ENCODE results near the gene TMEM190. TPM values are rescaled to one million over a fixed set of nuclear protein-coding genes. Genes with fewer than 3 reads are reported as not detected.

The TMEM190 gene
- polyA plus RNA-seq, 5 donors: 0.93 to 13.6 (median 6.6) TPM

DNA sequence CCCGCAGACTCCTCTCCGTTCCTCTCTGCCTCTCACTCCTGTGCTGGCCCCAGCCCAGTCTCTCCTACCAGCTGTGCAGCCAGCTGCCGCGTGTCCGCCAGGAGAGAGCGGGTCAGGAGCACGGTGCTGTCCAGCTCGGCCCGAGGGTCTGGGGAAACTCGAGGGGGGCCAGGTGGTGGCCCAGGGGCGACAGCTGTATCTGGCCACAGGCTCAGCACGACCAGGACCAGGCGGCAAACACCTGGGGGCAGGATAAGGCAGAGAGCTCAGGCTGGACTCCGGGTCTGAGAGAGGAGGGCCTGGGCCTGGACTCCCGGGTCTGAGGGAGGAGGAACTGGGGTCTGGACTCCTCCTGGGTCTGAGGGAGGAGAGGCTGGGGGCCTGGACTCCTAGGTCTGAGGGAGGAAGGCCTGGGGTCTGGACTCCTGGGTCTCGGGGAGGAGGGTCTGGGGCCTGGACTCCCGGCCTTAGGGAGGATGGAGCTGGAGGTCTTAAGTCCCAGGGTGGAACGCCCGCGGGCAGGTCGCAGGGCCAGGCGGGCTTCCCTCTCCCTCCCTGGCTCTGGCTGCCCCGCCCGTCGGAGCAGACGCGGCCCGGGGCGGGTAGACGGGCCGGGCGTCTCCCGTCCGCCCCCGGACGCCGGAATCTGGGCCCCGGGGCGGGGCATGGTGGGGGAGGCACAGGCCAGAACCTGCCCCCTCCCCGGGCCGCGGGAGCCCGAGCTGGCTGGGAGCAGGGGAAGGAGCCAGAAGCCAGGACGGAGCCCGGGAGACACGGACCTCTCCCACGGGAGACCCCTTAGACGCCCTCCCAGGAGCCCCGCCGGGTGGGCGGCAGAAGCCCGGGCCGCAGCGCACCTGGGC, 7.7 kb upstream of the TMEM190 start:
- DNase-seq: no peak

DNA sequence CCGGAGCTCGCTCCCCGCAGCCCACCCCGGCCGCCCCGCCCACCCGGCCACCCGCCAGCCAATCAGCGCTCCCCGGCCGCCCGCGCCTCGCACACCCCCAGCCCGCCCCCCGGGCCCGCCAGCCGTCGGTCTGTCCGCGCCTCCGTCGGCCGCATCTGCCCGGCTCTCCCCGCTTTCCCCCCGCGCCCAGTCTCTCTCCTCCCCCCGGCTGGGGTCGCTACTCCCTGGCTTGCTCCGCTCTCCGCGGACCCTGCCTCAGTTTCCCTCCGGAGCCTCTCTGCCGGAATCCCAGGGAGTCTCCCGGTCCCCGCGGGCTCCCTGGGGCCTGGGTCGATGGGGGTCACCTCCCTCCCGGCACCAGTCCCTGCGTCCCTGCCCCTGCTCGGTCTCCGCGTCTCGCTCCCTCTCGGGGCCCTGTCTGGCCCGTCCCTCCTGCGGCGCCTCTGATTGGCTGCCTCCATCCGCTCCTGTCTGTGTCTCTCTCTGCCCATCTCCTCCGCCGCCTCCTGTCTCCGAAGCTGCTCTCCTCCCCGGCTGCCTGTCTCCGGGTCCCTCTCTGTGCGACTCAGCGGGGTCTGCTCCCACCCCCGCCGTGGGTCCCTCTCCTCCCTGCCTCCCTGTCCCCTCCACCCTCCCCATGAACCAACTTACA, 6.8 kb upstream of the TMEM190 start:
- DNase-seq: no peak

DNA sequence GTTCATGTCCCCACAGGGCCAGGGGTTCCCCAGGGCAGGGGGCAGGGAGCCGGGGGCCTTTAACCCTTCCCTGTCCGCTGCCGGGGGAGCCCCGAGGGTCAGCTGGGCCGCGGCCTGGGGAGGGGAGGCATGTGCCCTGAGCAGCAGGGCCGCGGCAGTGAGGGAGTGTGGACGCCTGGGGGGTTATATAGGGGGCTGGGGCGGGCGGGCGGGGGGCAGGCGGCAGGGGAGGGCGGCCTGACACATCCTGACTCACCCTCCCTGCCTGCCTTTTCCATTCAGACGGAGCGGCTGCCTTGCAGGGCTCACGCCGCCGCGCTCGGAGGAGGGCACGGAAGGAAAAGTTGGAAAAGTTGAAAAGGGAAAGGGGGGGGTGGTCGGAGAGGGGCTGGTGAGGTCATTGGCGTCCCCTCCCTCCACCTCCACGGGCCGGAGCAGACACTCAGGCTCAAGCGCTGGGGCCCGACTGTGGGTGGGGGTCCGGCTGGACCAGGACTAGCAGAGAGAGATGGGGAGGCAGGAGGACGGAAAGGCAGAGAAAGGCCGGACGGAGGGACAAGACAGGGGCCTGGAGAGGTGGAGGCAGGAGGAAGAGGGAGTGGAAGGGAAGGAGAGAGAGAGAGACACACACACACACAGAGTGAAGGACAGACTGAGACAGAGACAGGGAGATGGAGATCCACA, 6.2 kb upstream of the TMEM190 start, which contains the start of gene IL11:
Gene IL11, minus strand, starts transcription at position 159 of the 684 bp plus-strand sequence. Its CDS starts 153 bp downstream, at position 6.
- no peak for DNase-seq

DNA sequence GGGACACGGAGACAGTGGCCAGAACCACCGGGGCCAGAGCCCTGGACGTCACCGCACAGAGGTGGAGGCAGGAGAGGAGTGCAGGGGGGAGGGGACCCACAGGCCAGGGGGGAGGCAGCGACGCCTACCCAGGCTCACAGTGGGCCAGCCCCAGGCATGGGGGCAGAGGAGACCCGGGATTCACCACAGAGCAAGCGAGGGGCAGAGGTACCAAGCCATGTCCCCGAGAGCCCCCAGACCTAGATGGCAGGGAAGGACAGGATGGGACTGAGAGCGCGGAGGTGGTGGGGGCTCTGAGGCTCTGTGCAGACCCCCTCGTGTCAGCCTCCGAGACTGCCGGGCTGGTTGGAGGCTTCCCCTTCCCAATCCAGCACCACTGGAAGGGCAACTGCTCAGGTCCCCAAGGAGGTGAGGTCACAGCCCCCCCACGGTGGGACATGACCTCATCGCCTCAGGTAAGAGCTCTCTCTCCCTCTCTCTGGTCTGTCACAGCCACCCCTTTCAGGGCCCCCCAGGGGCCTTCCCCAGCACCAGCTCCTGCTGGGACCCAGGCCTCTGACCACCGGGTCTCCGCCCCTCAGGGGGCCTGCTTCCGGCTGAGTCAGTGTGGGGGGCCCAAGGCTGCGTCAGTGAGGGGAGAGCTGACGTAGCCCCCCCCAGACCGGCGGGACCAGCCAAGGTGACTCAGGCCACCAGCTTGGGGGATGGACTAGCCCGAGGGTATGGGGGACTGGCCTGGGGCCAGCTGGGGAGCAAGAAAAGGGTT, 4.1 kb upstream of the TMEM190 start:
- DNase-seq: no peak

DNA sequence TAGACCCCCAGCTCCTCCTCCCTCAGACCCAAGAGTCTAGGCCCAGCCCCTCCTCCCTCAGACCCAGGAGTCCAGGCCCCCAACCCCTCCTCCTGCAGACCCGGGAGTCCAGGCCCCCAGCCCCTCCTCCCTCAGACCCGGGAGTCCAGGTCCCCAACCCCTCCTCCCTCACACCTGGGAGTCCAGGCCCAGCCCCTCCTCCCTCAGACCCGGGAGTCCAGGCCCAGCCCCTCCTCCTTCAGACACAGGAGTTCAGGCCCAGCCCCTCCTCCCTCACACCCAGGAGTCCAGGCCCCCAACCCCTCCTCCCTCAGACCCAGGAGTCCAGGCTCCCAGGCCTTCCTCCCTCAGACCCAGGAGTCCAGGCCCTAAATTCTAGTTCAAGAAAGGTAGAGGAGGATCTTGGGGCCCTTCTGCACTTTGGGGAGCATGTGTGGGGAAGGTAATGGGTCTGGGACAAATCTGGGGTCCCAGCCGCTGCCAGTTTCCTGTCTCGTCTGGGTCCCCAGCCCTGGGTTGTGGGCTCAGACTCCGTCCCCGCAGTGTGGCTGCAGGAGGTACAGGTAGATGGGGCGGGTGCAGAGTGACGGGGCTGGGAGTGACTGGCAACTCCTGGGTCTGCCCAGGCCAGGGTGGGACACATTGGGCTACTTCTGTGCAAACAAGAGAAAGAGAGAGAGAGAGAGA, 3.2 kb upstream of the TMEM190 start:
- DNase-seq: no peak

DNA sequence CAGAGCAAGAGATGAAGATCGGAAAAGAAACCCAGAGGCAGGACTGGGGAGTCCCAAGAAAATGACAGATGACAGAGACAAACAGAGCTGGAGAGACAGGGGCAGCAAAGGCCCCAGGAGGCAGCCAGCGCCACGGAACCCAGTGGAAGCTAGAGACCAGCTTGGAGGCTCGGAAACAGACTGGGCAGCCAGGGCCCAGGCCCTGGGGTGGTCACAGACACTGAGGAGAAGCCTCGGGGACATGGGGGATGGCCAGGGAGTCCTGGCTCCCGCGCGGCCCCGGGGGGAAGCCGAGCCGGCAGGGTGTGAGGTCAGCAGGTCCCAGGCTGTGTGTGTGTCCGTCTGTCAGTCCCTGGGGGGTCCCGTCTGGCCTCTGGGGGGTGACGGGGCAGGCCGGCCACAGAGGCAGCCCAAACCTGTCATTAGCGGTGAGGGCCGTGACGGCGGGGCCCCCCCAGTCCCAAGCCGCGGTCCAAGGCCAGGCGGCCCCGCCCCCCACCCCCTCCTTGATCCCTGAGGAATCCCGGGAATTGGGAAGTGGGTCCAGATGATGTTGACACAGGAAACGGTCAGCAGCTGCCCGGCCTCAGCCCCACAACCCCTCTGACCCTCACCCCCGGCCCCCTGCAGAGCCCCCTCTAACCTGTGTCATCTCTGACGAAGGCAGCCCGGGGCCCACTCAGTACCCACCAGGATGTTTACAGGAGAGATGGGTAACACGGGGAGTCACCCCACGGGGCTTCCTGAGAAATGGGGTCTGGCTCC, 2.5 kb upstream of the TMEM190 start:
- peak in 1 of 2 donors; percentile 51 for DNase-seq

DNA sequence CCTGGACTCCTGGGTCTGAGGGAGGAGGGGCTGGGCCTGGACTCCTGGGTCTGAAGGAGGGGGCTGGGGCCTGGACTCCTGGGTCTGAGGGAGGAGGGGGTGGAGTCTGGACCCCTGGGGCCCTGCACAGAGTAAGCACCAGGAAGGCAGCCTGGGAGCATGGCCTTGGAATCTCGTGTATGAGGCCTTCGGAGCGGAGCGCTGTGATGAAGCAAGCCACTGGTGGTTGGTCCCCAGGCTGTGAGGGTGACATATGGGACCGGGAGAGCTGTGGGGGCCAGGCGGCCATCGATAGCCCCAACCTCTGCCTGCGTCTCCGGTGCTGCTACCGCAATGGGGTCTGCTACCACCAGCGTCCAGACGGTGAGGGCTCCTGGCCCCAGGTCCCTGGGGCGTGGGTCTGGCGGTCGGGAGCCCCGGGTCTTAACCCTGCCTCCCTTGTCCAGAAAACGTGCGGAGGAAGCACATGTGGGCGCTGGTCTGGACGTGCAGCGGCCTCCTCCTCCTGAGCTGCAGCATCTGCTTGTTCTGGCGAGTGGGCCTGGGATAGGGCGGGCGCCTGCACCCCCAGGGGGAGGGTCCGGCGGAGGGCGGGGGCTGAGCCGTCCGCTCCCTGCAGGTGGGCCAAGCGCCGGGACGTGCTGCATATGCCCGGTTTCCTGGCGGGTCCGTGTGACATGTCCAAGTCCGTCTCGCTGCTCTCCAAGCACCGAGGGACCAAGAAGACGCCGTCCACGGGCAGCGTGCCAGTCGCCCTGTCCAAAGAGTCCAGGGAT, 918 bp downstream of the TMEM190 start:
- no peak for DNase-seq

DNA sequence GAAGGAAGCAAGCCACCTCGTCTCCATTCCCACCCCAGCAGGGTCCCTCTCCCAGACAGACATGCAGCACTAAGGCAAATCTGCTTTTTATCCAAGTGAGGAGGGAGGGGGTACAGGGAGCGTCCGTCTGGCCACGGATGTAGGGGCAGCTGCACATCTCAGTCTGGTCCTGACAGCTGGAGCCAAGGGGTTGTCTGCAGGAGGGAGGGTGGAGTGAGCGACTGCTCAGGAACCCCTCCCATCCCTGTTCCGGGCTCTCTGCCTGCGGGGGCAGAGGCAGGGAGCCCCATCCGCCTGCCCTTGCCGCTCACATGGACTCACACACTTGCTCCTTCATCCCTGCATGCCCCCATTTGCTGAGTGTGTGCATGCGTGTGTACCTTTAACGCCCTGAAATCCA, 2.5 kb downstream of the TMEM190 start:
- no peak for DNase-seq

DNA sequence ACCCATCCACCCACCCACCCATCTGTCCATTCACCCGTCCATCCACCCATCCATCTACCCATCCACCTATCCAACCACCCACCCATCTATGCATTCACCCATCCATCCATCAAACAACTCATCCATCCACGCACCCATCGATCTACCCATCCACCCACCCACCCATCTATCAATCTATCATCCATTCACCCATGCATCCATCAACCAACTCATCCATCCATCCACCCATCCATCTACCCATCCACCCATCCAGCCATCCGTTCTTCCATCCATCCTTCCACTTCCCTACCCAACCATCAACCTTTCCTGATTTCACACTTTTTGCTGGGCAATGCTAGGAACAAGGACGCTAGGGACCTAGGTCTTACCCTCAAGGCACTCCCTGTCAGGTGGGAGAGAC, 5.4 kb downstream of the TMEM190 start:
- no peak for DNase-seq

DNA sequence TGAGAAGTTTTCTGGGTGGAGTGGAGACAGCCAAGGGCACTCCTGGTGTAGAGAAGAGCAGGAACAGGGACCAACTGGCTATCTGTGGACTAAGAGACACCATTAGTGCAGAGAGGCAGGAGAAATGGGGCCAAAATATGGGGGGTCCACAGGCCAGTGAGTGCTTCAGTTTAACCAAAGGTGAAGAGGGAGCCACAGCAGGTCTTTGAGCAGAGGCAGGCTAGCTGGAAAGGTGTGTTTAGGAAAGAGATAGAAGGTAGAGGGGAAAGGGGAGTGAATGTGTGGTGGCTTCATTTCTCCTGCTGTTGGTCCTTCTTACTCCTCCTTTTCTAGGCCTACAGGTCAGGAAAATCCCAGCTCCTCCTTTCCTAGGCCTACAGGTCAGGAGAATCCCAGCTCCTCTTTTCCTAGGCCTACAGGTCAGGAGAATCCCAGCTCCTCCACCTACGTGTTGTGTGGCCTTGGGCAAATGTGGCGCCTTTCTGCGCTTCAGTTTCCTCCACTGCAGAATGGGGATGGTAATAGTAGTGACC, 6.0 kb downstream of the TMEM190 start:
- DNase-seq: no peak

DNA sequence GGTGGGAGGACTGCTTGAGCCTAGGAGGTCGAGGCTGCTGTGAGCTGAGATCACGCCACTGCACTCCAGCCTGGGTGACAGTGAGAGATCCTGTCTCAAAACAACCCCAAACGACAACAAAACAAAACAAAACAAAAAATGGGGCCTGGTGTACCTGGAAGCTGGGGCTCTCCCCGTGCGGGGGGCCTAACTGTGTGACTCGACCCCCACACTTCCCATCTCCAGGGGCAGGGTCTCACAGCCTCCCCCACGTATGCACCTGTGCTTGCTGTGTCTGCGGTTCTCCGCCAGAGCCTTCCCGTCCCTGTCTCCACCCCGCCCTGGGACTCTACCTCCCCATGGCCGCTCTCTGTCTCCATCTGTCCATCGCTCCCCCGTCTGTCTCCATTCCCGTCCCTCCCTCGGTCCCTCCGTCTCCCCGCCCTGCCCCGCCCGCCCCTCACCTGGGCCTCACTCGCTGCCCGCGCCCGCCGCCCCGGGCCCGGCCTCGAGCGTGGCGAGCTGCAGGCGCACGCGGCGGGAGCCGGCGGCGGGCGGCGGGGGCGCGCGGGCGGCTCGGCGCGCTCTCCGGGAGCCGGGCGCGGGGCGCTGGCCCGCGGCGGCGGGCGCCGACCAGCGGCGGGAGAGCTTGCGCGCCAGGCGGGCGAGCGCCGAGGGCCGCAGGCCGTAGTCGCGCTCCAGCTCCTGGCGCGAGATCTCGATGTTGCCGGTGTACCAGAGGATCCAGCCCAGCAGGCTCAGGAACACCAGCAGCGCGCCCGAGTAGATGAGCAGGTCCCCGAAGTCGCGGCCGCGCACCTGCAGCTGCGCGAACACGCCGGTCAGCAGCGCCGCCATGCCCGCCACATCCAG, 6.9 kb downstream of the TMEM190 start:
- peak in 1 of 2 donors; percentile 63 for DNase-seq

DNA sequence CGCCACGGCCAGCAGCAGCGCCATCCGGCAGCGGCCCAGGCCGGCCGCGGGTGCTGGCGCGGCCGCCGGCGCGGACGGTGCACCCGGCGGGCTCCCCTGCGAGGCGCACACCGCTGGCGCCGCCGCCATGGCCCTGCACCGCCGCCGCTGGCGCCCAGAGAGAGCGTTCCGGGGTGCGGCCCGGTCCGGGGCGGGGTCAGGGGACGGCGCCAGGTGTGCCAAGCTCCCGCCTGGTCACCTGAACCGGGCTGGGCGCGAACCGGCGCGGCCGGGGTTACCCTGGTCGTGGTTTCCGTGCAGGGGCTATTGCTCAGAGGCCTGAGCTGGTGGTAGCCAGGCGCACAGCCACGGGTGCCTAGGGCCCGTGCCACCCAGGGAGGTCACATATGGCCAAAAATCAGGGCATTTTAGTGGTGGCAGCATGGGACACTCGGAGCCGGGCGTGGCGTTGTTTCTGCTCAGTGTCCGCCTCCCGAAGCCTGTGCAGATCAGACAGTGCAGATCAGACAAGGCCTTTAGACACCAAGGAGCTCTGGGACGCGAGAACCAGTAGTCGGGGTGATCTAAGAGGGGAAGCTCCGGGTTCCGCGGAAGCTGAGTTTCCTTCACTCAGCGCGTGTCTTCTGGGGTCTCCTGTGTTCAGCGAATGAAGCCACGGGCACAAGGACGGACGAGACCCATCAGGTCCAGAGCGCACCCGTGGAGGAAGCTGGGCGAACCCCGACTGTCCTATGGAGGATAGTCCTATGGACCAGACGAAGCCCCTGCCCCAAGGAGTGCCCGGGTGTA, 7.7 kb downstream of the TMEM190 start, which contains the start of gene TMEM238:
Gene TMEM238, minus strand, starts transcription at position 162 of the 789 bp plus-strand sequence. Its CDS starts 33 bp downstream, at position 129.
- no peak for DNase-seq

DNA sequence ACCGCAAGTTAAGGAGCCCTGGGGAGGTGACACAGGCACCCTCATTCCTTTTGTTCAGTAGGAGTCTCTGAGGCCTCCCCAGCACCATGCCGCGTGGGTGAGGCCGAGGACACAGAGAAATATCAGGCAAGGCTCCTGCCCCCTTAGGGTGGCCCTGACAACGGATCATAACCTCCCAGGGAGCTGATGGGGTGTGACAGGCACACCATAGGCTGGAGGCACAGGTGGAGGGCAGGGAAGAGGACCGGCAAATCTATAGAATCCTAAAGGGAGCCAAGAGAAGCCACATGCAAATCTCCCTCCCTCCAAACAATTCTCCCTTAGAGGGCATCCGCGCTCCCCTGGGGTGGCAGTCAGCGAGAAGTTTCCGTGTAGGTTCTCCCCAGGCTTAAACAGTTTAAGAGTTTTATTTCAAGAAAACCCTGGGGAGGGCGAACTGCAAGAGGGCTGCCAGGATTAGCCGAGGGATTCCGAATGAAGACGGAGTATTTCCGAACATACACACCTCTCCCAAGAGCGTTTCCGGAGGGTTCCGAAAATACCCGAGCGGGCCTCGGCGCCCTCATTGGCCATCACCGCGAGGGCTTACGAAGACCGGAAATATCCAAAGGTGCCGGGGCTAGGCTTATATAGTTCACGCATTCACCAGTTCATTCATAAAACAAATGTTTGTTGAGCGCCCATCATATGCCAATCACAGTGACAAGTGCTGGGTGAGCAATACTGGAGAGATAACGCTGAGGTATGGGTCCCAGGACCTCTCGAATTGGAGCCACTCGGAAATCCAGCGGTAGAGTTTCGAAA, 8.5 kb downstream of the TMEM190 start:
- DNase-seq: peak; percentile 95

DNA sequence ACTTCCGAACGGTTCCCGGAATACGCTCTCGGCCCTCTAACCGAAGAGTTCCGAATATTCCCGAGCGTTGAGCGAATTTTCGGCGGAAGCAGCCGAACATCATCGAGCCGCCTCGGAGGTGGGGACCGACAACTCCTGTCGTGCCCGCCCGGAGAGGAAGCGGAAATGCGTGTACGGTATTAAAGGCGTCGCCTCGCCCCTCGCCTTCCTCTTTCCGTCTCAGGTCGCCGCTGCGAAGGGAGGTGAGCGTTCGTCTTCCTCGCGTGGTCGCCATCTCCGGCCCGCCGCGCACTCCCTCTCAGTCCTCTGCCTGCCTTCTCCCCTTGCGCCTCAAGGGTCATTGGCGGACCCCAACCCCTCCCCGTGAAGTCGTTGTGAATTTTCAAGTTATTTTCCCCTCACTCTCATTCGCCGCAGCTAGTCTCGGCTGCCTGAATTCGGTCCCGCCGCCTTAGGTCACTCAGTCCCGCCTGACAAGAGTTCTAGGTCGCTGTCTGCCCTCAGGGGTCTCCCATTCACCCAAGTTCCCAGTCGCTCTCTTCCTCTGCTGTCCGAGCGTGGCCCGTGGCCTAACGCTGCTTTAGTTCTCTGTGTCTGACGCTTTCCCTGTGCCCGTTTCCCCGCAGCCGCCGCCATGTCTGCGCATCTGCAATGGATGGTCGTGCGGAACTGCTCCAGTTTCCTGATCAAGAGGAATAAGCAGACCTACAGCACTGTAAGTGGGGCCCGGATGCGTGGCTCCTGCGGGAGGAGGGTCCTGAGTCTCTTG, 9.3 kb downstream of the TMEM190 start, which contains the start of gene RPL28:
Gene RPL28, plus strand, starts transcription at position 209 of the 769 bp plus-strand sequence. Its CDS starts 426 bp downstream, at position 635.
- peak; percentile 97 to 98 for DNase-seq

DNA sequence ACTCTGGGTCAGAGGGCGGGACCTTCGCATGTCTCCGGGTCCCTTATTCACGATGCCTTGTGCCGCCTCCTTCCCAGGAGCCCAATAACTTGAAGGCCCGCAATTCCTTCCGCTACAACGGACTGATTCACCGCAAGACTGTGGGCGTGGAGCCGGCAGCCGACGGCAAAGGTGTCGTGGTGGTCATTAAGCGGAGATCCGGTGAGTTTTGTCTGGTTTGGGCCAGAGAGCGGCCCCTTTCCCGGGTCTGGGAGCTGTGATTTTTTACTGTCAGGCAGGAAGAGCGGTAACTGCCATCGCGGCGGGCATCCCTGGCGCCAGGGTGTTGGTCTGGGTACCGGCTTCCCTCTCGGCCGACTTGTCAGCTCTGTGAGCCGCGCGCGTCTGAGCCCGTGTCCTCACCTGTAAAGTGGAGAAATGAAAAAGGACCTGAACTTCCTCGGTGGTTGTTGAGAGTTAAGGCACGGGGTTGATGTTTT, 9.9 kb downstream of the TMEM190 start:
- no peak for DNase-seq

All from right lung (tissue), 5 donors.